Vagina (tissue), 2 donors: ENCODE measurements around the gene GSTT2B. TPM values are rescaled to one million over a fixed set of nuclear protein-coding genes. Genes with fewer than 3 reads are reported as not detected.
"Not testable (repeated sequence)": the region's sequence is repeated elsewhere in the genome, so short reads cannot be mapped to it uniquely, and the experiment has no call there.

Experiments used
- DNase-seq, 2 donors: peaks; one replicate each; pipeline ENCODE4 v3.0.0-alpha.2; 2017; ENCODE audit errors: extremely low spot score in 2 of 2
- H3K27ac ChIP-seq: fragments of 200-600 bp; sonication (generic); one replicate; pipeline ENCODE4 v1.5.1; 2019
- H3K27me3 ChIP-seq: fragments of 200-600 bp; sonication (generic); one replicate; pipeline ENCODE4 v1.5.1; 2019
- H3K36me3 ChIP-seq, 2 donors: fragments of 200-600 bp; sonication (generic); one replicate each; pipeline ENCODE4 v1.5.1; 2017 to 2019
- H3K4me1 ChIP-seq: fragments of 200-600 bp; sonication (generic); one replicate; pipeline ENCODE4 v1.5.1; 2019
- H3K4me3 ChIP-seq, 2 donors: fragments of 200-600 bp; sonication (generic); 1 replicate in 1 of 2; 2 replicates in 1 of 2; pipeline ENCODE4 v1.5.1; 2016 to 2019
- H3K9me3 ChIP-seq: fragments of 200-600 bp; sonication (generic); one replicate; pipeline ENCODE4 v1.5.1; 2019
- POLR2A ChIP-seq, 2 donors: fragments of 450-650 bp; IDR thresholded peaks; one replicate each; pipeline ENCODE4 v1.6.1; 2017; ENCODE audit warnings: antibody characterized with exemption in 2 of 2, mild to moderate bottlenecking in 2 of 2, moderate library complexity in 2 of 2
- POLR2AphosphoS5 ChIP-seq, 2 donors: sonication (generic); formaldehyde crosslinking; IDR thresholded peaks; one replicate each; pipeline ENCODE4 v1.9.0; 2017; ENCODE audit warnings: antibody characterized with exemption in 2 of 2, mild to moderate bottlenecking in 2 of 2, low read depth in 1 of 2; ENCODE audit not compliant: insufficient read depth in 1 of 2
- intact Hi-C: fragments of 100-400 bp; cut with DNase I; formaldehyde crosslinking; loops from one replicate; pipeline ENCODE4 v1.15.1; 2023
- total RNA-seq: library from RNA; depleted of rRNA; stranded (reverse); fragments of >200 nt; gene quantifications from one replicate; pipeline ENCODE4 v1.2.3, GENCODE V29; 2016
- TF ChIP-seq, protein P1 (sequence below), 3 experiments: fragments of 450-650 bp in 2 of 3; fragments of 200-600 bp in 1 of 3; sonication (generic) in 1 of 3; IDR thresholded peaks; one replicate each; pipeline ENCODE4 v1.5.1; 2017 to 2019; ENCODE audit warnings: antibody characterized with exemption in 3 of 3, mild to moderate bottlenecking in 2 of 3, moderate library complexity in 2 of 3

The GSTT2B gene
- total RNA-seq, 1 donor from 2014 or later: not detected

DNA sequence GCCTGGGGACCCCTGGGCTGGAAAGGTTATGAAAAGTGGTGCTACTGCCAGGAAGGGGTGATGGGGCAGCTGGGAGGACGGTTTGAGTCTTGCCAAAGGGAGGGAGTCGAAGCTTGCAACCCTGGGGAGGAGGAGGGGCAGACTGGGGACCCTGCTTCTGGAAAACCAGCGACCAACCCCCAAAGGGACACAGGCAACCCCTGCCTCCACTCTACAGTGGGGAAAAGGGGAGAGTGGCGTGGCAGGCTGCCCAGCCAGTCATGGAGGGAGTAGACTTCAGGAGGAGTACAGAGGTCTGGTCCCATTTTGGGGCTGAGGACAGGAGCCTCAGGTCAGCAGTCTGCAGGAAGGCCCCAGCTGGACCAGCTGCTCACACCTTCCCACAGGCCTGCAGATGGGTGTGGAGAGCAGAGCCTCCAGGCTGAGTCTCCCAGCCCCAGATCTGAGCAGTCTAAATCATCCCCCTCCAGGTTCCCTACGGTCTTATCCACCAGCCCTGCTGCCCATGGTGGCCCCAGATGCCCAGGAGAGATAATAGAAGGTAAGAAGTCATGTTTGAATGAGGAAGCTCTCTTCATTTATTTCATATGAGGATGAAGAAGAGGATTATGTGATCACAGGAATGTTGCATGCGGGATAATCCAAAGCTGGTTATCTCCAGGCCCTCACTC, 10.0 kb upstream of the GSTT2B start:
- no peak for DNase-seq
- TF ChIP-seq POLR2AphosphoS5 (IDR thresholded peaks at IDR 0.05; ENCODE audit: insufficient read depth in 1 of 2, low read depth in 1 of 2): no peak
- no peak for TF ChIP-seq POLR2A (IDR thresholded peaks at IDR 0.05)
- TF ChIP-seq, protein P1, sequence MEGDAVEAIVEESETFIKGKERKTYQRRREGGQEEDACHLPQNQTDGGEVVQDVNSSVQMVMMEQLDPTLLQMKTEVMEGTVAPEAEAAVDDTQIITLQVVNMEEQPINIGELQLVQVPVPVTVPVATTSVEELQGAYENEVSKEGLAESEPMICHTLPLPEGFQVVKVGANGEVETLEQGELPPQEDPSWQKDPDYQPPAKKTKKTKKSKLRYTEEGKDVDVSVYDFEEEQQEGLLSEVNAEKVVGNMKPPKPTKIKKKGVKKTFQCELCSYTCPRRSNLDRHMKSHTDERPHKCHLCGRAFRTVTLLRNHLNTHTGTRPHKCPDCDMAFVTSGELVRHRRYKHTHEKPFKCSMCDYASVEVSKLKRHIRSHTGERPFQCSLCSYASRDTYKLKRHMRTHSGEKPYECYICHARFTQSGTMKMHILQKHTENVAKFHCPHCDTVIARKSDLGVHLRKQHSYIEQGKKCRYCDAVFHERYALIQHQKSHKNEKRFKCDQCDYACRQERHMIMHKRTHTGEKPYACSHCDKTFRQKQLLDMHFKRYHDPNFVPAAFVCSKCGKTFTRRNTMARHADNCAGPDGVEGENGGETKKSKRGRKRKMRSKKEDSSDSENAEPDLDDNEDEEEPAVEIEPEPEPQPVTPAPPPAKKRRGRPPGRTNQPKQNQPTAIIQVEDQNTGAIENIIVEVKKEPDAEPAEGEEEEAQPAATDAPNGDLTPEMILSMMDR (IDR thresholded peaks at IDR 0.05): no peak
- intact Hi-C loops: loop anchor here (5.0 kb wide), 1 partner anchor 44 kb away; no protein-coding TSS in a partner anchor
- Histone ChIP-seq H3K27me3 (no peaks in the 10 kb centered on the region), H3K27ac (no peak overlapping the region), H3K4me1 (no peaks in the 10 kb centered on the region), H3K36me3 (peaks cover 0 to 25% of the 10 kb centered on the region in 2 donors), H3K4me3 (no peak overlapping the region), H3K9me3 (no peaks in the 10 kb centered on the region)

DNA sequence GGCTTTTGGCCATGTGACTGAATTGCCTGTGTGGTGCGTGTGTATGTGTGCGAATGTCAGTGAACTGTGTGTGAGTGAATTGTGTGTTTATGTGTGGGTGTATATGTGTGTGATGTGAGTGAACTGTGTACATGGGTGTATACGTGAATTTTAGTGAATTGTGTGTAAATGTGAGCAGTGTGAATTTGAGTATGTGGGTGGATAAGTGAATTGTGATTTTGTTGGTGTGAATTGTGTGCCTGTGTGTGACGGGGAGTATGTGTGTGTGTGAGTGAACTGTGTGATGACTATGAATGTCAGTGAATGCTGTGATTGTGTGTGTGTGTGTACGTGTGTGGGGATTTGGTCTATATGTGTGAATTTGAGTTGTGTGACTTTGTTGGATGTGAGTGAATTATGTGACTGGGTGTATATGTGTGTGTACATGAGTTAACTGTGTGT, 9.2 kb upstream of the GSTT2B start:
- Histone ChIP-seq H3K36me3 (peaks cover 0 to 25% of the 10 kb centered on the region in 2 donors), H3K4me1 (no peaks in the 10 kb centered on the region), H3K9me3 (no peaks in the 10 kb centered on the region), H3K27ac (no peak overlapping the region), H3K27me3 (no peaks in the 10 kb centered on the region), H3K4me3 (no peak overlapping the region)
- no peak for DNase-seq
- TF ChIP-seq POLR2AphosphoS5 (IDR thresholded peaks at IDR 0.05; ENCODE audit: insufficient read depth in 1 of 2, low read depth in 1 of 2): no peak
- TF ChIP-seq, protein P1 (IDR thresholded peaks at IDR 0.05): no peak
- intact Hi-C loops: loop anchor here (5.0 kb wide), 1 partner anchor 43 kb away; no protein-coding TSS in a partner anchor

DNA sequence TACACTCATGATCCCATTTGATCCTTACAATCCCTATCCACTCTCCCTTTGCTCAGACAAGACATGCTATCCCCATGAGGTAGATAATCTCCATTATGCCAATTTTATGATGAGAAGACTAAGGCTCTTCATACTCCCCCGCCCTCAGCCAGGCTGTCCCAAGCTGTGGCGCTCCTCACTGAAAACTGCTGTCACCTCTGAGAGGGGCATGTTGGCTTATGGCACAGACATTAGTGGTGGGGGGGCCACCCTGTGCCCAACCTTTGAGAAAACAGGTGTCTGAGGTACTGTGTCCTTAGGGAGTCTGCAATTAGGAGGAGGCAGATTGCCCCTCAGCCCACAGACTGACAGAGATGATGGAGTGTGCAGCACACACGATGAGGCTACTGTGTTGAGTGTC, 8.1 kb upstream of the GSTT2B start:
- H3K9me3 ChIP-seq: no peaks in the 10 kb centered on the region
- no peak overlapping the region for H3K4me3 ChIP-seq
- TF ChIP-seq POLR2A (IDR thresholded peaks at IDR 0.05) (no peak), POLR2AphosphoS5 (IDR thresholded peaks at IDR 0.05; ENCODE audit: insufficient read depth in 1 of 2, low read depth in 1 of 2) (no peak)
- TF ChIP-seq, protein P1 (IDR thresholded peaks at IDR 0.05): no peak
- no peak for DNase-seq
- H3K36me3 ChIP-seq: peaks cover 0 to 25% of the 10 kb centered on the region in 2 donors
- no peaks in the 10 kb centered on the region for H3K27me3 ChIP-seq
- H3K4me1 ChIP-seq: no peaks in the 10 kb centered on the region
- no peak overlapping the region for H3K27ac ChIP-seq
- intact Hi-C loops: no loop called here

DNA sequence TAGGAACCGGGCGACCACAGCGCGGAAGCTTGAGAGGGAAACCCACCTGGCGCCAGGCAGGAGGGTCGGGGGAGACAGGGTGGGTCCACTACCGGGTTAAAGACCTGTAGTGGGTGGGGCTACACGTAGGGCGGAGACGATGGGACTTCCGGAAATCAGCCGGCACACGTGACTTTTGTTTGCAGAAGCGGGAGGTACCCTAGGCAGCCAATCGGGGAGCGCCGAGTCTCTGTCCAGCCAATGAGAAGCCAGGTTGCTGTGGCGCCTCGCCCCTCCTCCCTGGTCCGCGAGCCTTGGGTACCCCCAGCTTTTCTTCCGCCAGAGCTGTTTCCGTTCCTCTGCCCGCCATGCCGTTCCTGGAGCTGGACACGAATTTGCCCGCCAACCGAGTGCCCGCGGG, 5.6 kb upstream of the GSTT2B start, which contains the start of gene DDTL:
DDTL (plus strand) TSS at position 321 of the 400 bp plus-strand sequence; CDS start at position 348, 27 bp downstream.
- H3K4me1 ChIP-seq, DNase-seq, H3K27me3 ChIP-seq, H3K27ac ChIP-seq, H3K9me3 ChIP-seq, intact Hi-C loops, H3K4me3 ChIP-seq: not testable (repeated sequence)
- peaks cover 0 to 25% of the 10 kb centered on the region in 2 donors for H3K36me3 ChIP-seq

DNA sequence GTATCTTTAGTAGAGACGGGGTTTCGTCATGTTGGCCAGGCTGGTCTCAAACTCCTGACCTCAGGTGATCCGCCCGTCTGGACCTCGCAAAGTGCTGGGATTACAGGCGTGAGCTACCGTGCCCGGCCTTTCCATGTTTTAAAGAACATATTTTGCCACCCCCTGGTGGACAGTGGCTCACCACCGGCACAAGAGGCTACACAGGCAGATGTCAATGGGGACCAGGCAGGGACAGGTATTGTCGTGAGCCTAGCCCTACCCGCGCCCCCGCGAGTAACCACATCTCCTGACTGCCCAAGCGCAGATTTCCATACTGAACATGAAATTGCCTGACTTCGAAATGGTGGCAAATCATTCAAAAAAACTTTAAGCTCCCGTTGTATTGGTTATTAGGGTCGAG, 5.1 kb upstream of the GSTT2B start:
- DNase-seq, H3K4me3 ChIP-seq: not testable (repeated sequence)

DNA sequence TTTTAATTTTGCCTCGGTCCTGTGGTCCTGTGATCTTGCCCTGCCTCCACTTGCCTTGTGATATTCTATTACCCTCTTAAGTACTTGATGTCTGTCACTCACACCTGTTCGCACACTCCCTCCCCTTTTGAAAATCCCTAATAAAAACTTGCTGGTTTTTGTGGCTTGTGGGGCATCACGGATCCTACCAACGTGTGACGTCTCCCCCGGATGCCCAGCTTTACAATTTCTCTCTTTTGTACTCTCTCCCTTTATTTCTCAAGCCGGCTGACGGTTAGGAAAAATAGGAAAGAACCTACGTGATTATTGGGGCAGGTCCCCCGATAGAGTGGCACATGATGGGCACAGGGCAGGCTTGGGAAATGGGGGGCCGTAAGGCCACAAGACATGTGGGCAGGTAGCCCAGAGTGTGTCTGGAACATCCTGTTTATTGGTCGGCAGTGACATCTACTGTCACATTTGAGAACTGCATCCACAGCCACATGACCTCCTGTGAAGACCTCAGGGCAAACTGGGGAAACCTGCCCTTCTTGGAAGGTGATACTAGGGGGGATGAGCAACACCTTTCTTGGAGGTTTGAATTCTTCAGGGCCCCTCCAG, 4.6 kb downstream of the GSTT2B start:
- H3K4me1 ChIP-seq, H3K9me3 ChIP-seq, H3K36me3 ChIP-seq, H3K4me3 ChIP-seq, H3K27ac ChIP-seq, intact Hi-C loops, H3K27me3 ChIP-seq, DNase-seq: not testable (repeated sequence)
- TF ChIP-seq, protein P1 (IDR thresholded peaks at IDR 0.05): peak; percentile 58 to 93 (median 90)
- peak in 1 of 2 donors; percentile 20 for TF ChIP-seq POLR2AphosphoS5 (IDR thresholded peaks at IDR 0.05; ENCODE audit: insufficient read depth in 1 of 2, low read depth in 1 of 2)

More for the DNA sequence above, 5.1 kb upstream of the GSTT2B start:
- H3K36me3 ChIP-seq: peaks cover 0 to 22% of the 10 kb centered on the region in 2 donors
- H3K27ac ChIP-seq, H3K27me3 ChIP-seq, H3K9me3 ChIP-seq, H3K4me1 ChIP-seq, intact Hi-C loops: not testable (repeated sequence)

DNA sequence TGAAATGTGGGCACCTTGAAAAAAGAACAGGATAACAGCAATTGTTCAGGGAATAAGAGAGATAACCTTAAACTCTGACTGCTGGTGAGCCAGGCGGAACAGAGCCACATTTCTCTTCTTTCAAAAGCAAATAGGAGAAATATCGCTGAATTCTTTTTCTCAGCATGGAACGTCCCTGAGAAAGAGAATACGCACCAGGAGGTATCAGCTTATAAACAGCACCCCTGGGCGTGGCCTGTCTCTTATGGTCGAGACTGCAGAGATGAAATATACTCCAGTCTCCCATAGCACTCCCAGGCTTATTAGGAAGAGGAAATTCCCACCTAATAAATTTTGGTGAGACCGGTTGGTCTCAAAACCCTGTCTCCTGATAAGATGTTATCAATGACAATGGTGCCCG, 5.1 kb downstream of the GSTT2B start:
- H3K27me3 ChIP-seq, H3K4me3 ChIP-seq, intact Hi-C loops, H3K36me3 ChIP-seq, DNase-seq, H3K9me3 ChIP-seq, H3K4me1 ChIP-seq, H3K27ac ChIP-seq: not testable (repeated sequence)

DNA sequence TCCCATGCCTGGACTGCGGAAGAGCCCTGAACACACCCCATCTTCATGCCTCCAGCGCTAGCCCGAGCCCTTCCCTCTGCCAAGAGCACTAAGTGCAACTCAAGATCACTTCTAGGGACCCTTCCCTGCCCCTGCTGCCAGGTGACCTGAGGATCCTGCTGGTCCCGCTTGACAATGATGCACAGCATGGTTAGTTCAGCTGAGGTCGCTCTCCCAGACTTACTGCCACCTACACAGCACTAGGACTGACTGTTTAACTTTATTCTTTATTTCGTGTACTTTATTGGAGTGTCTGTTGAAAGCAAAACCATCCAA, 6.0 kb downstream of the GSTT2B start:
- intact Hi-C loops, H3K4me1 ChIP-seq, H3K4me3 ChIP-seq, DNase-seq, H3K36me3 ChIP-seq, H3K27ac ChIP-seq, H3K9me3 ChIP-seq, H3K27me3 ChIP-seq: not testable (repeated sequence)
